HCT116 (cell line): ENCODE measurements around the gene BRAT1. TPM values are rescaled to one million over a fixed set of nuclear protein-coding genes. Genes with fewer than 3 reads are reported as not detected.

Experiments
- ATAC-seq: fragments of 200-7000 bp; cut with Tn5 transposase; 2 replicates; pipeline ENCODE4 v1.9.1; 2020; ENCODE audit warnings: mild to moderate bottlenecking, moderate library complexity
- BruUV-seq: library from RNA; stranded (reverse); fragments of 400-500 nt; replicated peaks from 2 replicates; lab custom pipeline; 2021; lab: Mats Ljungman, UMichigan
- CTCF ChIA-PET: fragments of 300-600 bp; sonication (Branson Sonifier 250); formaldehyde crosslinking; loops from one replicate; lab custom pipeline; 2021; ENCODE audit warnings: antibody characterized with exemption; lab: Charles Lee
- POLR2A ChIA-PET: fragments of 300-600, 350-600 bp; sonication (Branson Sonifier 250); formaldehyde crosslinking; loops from one replicate; lab custom pipeline; 2021; ENCODE audit warnings: antibody characterized with exemption; lab: Charles Lee
- RAD21 ChIA-PET, 2 experiments: fragments of 300-600 bp; sonication (Branson Sonifier 250); formaldehyde crosslinking; loops; one replicate each; lab custom pipeline; 2023; ENCODE audit warnings: low total read pairs in 2 of 2; ENCODE audit not compliant: uncharacterized antibody in 2 of 2, unreplicated experiment in 2 of 2, low non-redundant PET in 1 of 2; lab: Charles Lee
- DNase-seq: peaks from one replicate; pipeline ENCODE4 v3.0.0-alpha.2; 2010; ENCODE audit warnings: low read depth, low spot score
- H2AFZ ChIP-seq: fragments of 200-600 bp; shearing (Covaris generic), sonication (generic); 2 replicates; pipeline ENCODE4 v1.6.1; 2017; ENCODE audit warnings: low read depth, mixed run types, mixed read lengths, antibody characterized with exemption, low read length; ENCODE audit not compliant: poor library complexity, severe bottlenecking
- H3K27ac ChIP-seq: 2 replicates; pipeline ENCODE4 v1.5.1; 2012; ENCODE audit warnings: low read depth, low read length
- H3K27me3 ChIP-seq: fragments of 200-600 bp; sonication (generic); 2 replicates; pipeline ENCODE4 v1.6.1; 2016; ENCODE audit warnings: mixed run types, low read length, mixed read lengths; ENCODE audit not compliant: insufficient read depth
- H3K36me3 ChIP-seq, 2 experiments: fragments of 200-500 bp in 1 of 2; fragments of 200-600 bp in 1 of 2; sonication (Bioruptor generic) in 1 of 2; sonication (generic) in 1 of 2; 2 replicates each; pipeline versions ENCODE4 v1.5.1 to v1.6.1; 2014 to 2016; ENCODE audit warnings: low read length in 2 of 2, inconsistent platforms in 1 of 2, mixed read lengths in 1 of 2, mixed run types in 1 of 2; ENCODE audit not compliant: insufficient read depth in 2 of 2, control insufficient read depth in 1 of 2
- H3K4me1 ChIP-seq, 2 experiments: fragments of 200-600 bp in 1 of 2; sonication (generic) in 1 of 2; 2 replicates each; pipeline versions ENCODE4 v1.5.1 to v1.6.1; 2012 to 2017; ENCODE audit warnings: low read length in 2 of 2, inconsistent platforms in 1 of 2, mild to moderate bottlenecking in 1 of 2, mixed read lengths in 1 of 2, mixed run types in 1 of 2, moderate library complexity in 1 of 2; ENCODE audit not compliant: insufficient read depth in 2 of 2, control insufficient read depth in 1 of 2
- H3K4me2 ChIP-seq: fragments of 200-600 bp; sonication (generic); 2 replicates; pipeline ENCODE4 v1.6.1; 2017; ENCODE audit warnings: mixed run types, low read length, mixed read lengths
- H3K4me3 ChIP-seq, 2 experiments: fragments of 200-600 bp in 1 of 2; sonication (generic) in 1 of 2; replicated peaks in 1 of 2; 2 replicates each; pipeline ENCODE4 v1.5.1; 2011 to 2016; ENCODE audit warnings: low read length in 2 of 2, control low read depth in 1 of 2, low read depth in 1 of 2, mild to moderate bottlenecking in 1 of 2, mixed read lengths in 1 of 2, mixed run types in 1 of 2
- H3K79me2 ChIP-seq: fragments of 200-600 bp; sonication (generic); 2 replicates; pipeline ENCODE4 v1.6.1; 2017; ENCODE audit warnings: mild to moderate bottlenecking, mixed run types, low read length, moderate library complexity, mixed read lengths; ENCODE audit not compliant: insufficient read depth
- H3K9ac ChIP-seq: fragments of 200-600 bp; sonication (generic); 2 replicates; pipeline ENCODE4 v1.6.1; 2016; ENCODE audit warnings: low read length, mixed read lengths
- H3K9me2 ChIP-seq: fragments of 200-600 bp; sonication (generic), shearing (Covaris generic); 2 replicates; pipeline ENCODE4 v1.6.1; 2017; ENCODE audit warnings: mixed run types, mild to moderate bottlenecking, moderate library complexity; ENCODE audit not compliant: insufficient read depth
- H3K9me3 ChIP-seq, 2 experiments: fragments of 200-500 bp in 1 of 2; fragments of 200-600 bp in 1 of 2; sonication (Bioruptor generic) in 1 of 2; sonication (generic) in 1 of 2; 2 replicates each; pipeline ENCODE4 v1.6.1; 2014 to 2017; ENCODE audit warnings: low read length in 2 of 2, mixed read lengths in 2 of 2, inconsistent platforms in 1 of 2, low read depth in 1 of 2, mild to moderate bottlenecking in 1 of 2, mixed run types in 1 of 2, moderate library complexity in 1 of 2; ENCODE audit not compliant: control insufficient read depth in 1 of 2, insufficient read depth in 1 of 2
- H4K20me1 ChIP-seq: fragments of 200-600 bp; sonication (generic), shearing (Covaris generic); 2 replicates; pipeline ENCODE4 v1.6.1; 2017; ENCODE audit warnings: mixed run types, mild to moderate bottlenecking, moderate library complexity; ENCODE audit not compliant: insufficient read depth
- ATF3 ChIP-seq: IDR thresholded peaks from 2 replicates; pipeline ENCODE4 v1.6.1; 2012
- CTCF ChIP-seq, 3 experiments: fragments of 200-600 bp in 1 of 3; sonication (generic) in 1 of 3; IDR thresholded peaks in 2 of 3; conservative IDR thresholded peaks in 1 of 3; 2 replicates each; pipeline ENCODE4 v1.5.1; 2012 to 2017; ENCODE audit warnings: low read depth in 2 of 3, low read length in 2 of 3, antibody characterized with exemption in 1 of 3, borderline replicate concordance in 1 of 3, control low read depth in 1 of 3, mild to moderate bottlenecking in 1 of 3, mixed read lengths in 1 of 3, mixed run types in 1 of 3, moderate library complexity in 1 of 3; ENCODE audit not compliant: insufficient read depth in 1 of 3
- POLR2A ChIP-seq: IDR thresholded peaks from 2 replicates; pipeline ENCODE4 v1.7.0; 2011; ENCODE audit warnings: borderline replicate concordance; ENCODE audit not compliant: insufficient read depth, insufficient read length; ENCODE audit errors: extremely low read depth
- POLR2AphosphoS5 ChIP-seq: IDR thresholded peaks from 2 replicates; pipeline ENCODE4 v1.6.1; 2011; ENCODE audit warnings: mild to moderate bottlenecking, low read depth, low read length, moderate library complexity
- RAD21 ChIP-seq: IDR thresholded peaks from 2 replicates; pipeline ENCODE4 v1.6.1; 2012; ENCODE audit warnings: low read depth, mild to moderate bottlenecking
- SIN3A ChIP-seq: IDR thresholded peaks from 2 replicates; pipeline ENCODE4 v1.6.1; 2012; ENCODE audit warnings: low read depth
- TCF7L2 ChIP-seq: IDR thresholded peaks from 2 replicates; pipeline ENCODE4 v1.7.0; 2011; ENCODE audit warnings: borderline replicate concordance, inconsistent platforms; ENCODE audit not compliant: insufficient read depth, insufficient read length; ENCODE audit errors: extremely low read depth
- ZBTB33 ChIP-seq: IDR thresholded peaks from 2 replicates; pipeline ENCODE4 v1.6.1; 2011; ENCODE audit warnings: mild to moderate bottlenecking, low read length, moderate library complexity; ENCODE audit not compliant: insufficient replicate concordance; ENCODE audit errors: extremely low read depth
- ZFX ChIP-seq: fragments of 450-650 bp; IDR thresholded peaks from 2 replicates; pipeline ENCODE4 v1.6.1; 2017
- ZNF274 ChIP-seq: fragments of 200-500 bp; sonication (Bioruptor generic); IDR thresholded peaks from 2 replicates; pipeline ENCODE4 v1.6.1; 2014; ENCODE audit warnings: mild to moderate bottlenecking, low read depth, low read length, inconsistent platforms
- intact Hi-C: fragments of 100-400 bp; cut with micrococcal nuclease; formaldehyde crosslinking; loops from 2 replicates; pipeline ENCODE4 v1.10.0; 2022
- total RNA-seq: library from RNA; stranded (reverse); gene quantifications from one replicate; pipeline ENCODE4 v1.2.1, GENCODE V29; 2021; ENCODE audit not compliant: unreplicated experiment
- TF ChIP-seq, protein P1 (sequence below): IDR thresholded peaks from 2 replicates; pipeline ENCODE4 v1.6.1; 2012

Gene BRAT1
- total RNA-seq, 1 experiment from 2014 or later, result 47.6 TPM

DNA sequence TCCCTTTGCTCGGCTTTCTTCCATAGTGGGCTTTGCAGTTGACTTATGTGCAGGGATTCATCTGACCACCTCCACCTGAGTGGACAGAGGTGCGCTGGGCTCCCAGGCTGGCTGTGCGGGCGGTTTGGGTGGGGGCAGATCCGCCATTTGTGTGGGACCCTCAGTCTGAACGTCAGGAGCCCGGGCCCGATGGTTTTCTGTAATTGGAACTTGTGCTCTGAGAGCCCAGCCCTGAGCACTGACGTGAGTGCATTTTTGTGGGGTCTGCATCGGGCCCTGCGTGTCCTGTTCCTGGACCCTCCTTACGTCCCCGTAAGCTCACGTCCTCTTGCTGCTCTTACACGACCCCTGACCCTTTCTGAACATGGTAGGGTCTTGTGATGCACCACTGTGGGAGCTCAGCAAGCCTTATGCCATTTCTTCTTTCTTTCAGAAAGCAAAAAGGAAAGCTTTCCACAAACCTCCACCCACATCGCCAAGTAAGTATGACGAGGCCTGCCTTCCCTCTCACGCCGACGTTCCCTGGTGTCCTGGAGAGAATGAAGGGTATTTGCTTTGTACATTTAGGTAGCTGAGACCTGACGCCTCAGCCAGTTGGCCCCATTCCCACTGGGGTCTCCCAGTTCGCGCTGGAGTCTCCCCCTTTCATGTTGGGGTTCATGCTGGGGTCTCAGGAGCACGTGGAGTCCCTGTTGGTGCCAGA lies 13.3 kb upstream of the BRAT1 start (continued):
- TF ChIP-seq TCF7L2 (no peak), POLR2A (no peak), SIN3A (no peak), POLR2AphosphoS5 (no peak), ZNF274 (no peak)

- POLR2A ChIA-PET, result no interaction called here
- no peak overlapping the region for H3K4me2 ChIP-seq
- no peak for TF ChIP-seq ATF3
- TF ChIP-seq ZNF274, result no peak
- peak; percentile 60 for TF ChIP-seq RAD21
- no peak for TF ChIP-seq ZBTB33
- TF ChIP-seq CTCF (IDR thresholded peaks at IDR 0.05 in 2 of 3, conservative IDR thresholded peaks at IDR 0.05 in 1 of 3; ENCODE audit: borderline replicate concordance in 1 of 3, insufficient read depth in 1 of 3, low read depth in 2 of 3, low read length in 2 of 3), result peak; percentile 22 to 38 (median 24); a peak in 3 of 6 replicates
- no peak for TF ChIP-seq ZFX
- TF ChIP-seq, protein P1, sequence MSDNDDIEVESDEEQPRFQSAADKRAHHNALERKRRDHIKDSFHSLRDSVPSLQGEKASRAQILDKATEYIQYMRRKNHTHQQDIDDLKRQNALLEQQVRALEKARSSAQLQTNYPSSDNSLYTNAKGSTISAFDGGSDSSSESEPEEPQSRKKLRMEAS, result no peak
- H3K36me3 ChIP-seq, result no peaks in the 10 kb centered on the region
- peak; percentile 43; the same call in 1 of the 2 replicates for ATAC-seq
- intact Hi-C loops, result loop anchor here (10.0 kb wide), 1 partner anchor 117 kb away; the partner anchor contains the start of gene AMZ1
- peaks cover 10% of the 10 kb centered on the region for H3K79me2 ChIP-seq
- H4K20me1 ChIP-seq, result no peaks in the 10 kb centered on the region
- RAD21 ChIA-PET, result no interaction called here
- no peak for DNase-seq
- no peak overlapping the region for H2AFZ ChIP-seq
- no peak overlapping the region for H3K4me3 ChIP-seq
- no peak overlapping the region for H3K9ac ChIP-seq
- no peak overlapping the region for H3K27ac ChIP-seq
- no peaks in the 10 kb centered on the region for H3K27me3 ChIP-seq
- peaks cover 16 to 20% of the 10 kb centered on the region in 2 experiments for H3K4me1 ChIP-seq
- CTCF ChIA-PET, result interaction anchor here (1.0 kb wide), 1 partner anchor 113 kb away, joined by 3 read pairs; no protein-coding TSS in a partner anchor
- no TSS peak for BruUV-seq
- H3K9me2 ChIP-seq, result no peaks in the 10 kb centered on the region
- H3K9me3 ChIP-seq, result no peaks in the 10 kb centered on the region
These were observed 12.5 kb upstream of the BRAT1 start for GRCh38 chr7:2567679-2568278.
